Mammary epithelial cell (primary cell): ENCODE data around the gene TCFL5.

Source experiments
- EZH2 ChIP-seq: IDR thresholded peaks from 2 replicates; pipeline ENCODE4 v1.6.1; 2012; ENCODE audit warnings: low read length, inconsistent platforms, borderline replicate concordance
- TF ChIP-seq, protein P1 (sequence below), 2 donors: IDR thresholded peaks in 1 of 2; conservative IDR thresholded peaks in 1 of 2; 2 replicates each; pipeline ENCODE4 v1.5.1; 2011 to 2012; ENCODE audit warnings: inconsistent platforms in 2 of 2, low read length in 2 of 2, mild to moderate bottlenecking in 2 of 2, control low read depth in 1 of 2, low read depth in 1 of 2; ENCODE audit not compliant: insufficient read depth in 1 of 2; ENCODE audit errors: extremely low read depth in 1 of 2

DNA sequence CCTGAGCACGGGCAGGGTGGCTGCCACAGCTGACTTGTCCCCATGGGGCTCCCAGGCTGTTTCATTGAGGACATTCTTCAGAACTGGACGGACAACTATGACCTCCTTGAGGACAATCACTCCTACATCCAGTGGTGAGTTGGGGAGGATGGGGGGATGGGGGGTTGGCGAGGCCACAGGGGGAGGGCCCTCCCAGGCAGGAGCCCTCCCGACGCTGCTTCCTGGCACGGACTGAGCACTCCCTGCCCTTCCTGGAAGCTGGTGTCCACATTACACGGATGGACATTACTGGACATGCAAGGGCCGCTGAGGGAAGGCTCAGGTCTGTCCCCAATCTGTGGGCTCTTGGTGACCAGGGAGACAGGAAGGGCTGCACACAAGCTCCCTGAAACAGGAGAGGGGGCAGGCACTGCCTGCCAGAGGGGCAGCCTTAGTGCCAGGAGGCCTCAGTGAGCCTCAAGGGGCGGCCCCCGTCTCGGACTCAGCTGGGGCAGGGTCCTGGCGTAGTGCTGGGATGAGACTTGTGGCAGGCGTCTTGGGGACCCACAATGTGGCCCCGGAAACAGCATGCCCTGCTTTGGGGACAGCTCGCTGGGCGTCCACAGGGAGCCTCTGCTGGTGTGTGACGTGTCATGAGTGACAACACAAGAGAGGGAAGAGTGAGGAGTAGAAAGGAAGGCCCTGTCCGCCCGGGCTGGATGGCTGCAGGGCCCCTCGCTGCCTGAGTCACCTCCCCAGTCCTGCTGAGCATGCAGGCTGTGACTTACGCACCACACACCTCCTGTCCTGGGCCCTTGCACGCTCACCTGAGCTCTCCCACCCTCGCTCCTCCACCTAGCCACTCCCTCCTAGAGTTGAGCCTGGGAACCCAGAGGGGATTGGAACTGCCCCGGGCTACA lies 51.8 kb downstream of the TCFL5 start:
- TF ChIP-seq, protein P1, sequence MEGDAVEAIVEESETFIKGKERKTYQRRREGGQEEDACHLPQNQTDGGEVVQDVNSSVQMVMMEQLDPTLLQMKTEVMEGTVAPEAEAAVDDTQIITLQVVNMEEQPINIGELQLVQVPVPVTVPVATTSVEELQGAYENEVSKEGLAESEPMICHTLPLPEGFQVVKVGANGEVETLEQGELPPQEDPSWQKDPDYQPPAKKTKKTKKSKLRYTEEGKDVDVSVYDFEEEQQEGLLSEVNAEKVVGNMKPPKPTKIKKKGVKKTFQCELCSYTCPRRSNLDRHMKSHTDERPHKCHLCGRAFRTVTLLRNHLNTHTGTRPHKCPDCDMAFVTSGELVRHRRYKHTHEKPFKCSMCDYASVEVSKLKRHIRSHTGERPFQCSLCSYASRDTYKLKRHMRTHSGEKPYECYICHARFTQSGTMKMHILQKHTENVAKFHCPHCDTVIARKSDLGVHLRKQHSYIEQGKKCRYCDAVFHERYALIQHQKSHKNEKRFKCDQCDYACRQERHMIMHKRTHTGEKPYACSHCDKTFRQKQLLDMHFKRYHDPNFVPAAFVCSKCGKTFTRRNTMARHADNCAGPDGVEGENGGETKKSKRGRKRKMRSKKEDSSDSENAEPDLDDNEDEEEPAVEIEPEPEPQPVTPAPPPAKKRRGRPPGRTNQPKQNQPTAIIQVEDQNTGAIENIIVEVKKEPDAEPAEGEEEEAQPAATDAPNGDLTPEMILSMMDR (conservative IDR thresholded peaks at IDR 0.05 in 1 of 2, IDR thresholded peaks at IDR 0.05 in 1 of 2; ENCODE audit: extremely low read depth in 1 of 2, insufficient read depth in 1 of 2, low read depth in 1 of 2, low read length in 2 of 2) = no peak
- no peak for TF ChIP-seq EZH2
